HG03039 (cell line): ENCODE measurements around the gene SMIM14.
"Not testable (repeated sequence)": the region's sequence is repeated elsewhere in the genome, so short reads cannot be mapped to it uniquely, and the experiment has no call there.

Source experiments
- ATAC-seq: cut with Tn5 transposase; IDR thresholded peaks from one replicate; pipeline ENCODE4 v1.9.1; 2021; ENCODE audit warnings: mild to moderate bottlenecking, moderate library complexity; ENCODE audit not compliant: unreplicated experiment

Gene SMIM14

DNA sequence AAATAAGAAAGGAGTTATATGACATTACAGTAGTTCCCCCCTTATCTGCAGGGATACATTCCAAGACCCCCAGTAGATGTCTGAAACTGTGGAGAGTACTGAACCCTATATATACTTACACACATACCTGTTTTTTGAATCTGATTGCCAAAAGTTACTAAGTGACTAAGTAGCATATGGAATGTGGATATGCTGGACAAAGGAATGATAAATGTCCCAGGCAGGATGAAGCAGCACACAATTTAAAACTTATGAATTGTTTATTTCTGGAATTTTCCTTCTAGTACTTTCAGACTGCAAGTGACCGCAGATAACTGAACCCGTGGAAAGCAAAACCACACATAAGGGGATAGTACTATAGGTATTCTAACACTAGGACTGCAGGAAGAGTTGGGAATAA lies 134.1 kb downstream of the SMIM14 start:
- no peak for ATAC-seq

DNA sequence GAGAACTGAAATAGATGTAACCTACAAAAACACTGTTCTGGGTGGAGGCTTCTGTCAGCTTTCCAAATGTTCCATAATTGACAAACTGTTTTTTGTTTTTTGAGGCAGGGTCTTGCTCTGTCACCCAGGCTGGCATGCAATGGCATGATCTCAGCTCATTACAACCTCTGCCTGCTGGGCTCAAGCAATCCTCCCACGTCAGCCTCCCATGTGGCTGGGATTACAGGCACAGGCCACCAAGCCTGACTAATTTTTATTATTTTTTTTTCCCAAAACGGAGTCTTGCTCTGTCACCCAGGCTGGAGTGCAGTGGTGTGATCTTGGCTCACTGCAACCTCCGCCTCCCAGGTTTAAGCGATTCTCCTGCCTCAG lies 136.0 kb downstream of the SMIM14 start:
- not testable (repeated sequence) for ATAC-seq

DNA sequence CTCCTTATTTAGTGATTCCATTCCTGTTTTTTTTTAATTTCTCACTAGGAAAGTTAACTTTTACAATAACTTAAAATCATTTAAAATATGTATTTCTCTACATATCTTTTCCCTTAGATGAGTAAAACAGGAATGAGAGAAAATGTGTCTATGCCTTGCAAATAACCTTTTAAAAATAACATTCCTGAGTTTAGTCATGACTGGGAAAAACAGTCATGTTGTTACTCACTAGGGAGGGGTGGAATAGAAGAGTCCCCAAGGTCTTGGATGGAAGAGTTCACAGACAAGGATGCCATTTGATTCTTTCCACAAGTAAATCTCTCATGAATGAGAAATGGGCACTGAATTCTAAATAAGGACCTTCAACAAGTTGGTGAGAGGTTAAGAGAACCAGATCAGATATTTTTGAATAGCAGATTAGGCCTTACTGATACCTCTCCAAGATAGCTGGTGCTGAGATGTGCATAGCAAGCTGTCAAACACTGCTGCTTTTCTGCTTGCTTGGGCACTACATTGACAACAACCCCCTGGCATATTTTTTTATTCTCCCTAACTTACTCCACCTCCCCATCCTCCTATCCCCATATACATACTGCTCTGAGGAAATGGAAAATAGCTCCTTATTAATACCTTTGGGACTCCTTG lies 136.5 kb downstream of the SMIM14 start:
- no peak for ATAC-seq

DNA sequence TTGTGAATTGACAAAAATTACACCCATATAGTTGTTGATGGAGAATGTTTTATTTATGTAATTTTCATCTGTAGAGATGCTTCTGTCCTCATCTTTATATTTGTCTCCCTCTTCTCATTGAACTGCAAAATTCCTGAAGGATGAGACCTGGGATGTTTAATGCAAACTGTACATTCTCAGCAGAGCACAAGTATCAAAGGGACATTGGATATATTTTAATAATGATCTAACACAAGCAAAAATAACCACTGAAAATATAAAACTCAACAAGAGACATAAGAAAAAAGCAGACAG lies 140.0 kb downstream of the SMIM14 start:
- ATAC-seq, result no peak

DNA sequence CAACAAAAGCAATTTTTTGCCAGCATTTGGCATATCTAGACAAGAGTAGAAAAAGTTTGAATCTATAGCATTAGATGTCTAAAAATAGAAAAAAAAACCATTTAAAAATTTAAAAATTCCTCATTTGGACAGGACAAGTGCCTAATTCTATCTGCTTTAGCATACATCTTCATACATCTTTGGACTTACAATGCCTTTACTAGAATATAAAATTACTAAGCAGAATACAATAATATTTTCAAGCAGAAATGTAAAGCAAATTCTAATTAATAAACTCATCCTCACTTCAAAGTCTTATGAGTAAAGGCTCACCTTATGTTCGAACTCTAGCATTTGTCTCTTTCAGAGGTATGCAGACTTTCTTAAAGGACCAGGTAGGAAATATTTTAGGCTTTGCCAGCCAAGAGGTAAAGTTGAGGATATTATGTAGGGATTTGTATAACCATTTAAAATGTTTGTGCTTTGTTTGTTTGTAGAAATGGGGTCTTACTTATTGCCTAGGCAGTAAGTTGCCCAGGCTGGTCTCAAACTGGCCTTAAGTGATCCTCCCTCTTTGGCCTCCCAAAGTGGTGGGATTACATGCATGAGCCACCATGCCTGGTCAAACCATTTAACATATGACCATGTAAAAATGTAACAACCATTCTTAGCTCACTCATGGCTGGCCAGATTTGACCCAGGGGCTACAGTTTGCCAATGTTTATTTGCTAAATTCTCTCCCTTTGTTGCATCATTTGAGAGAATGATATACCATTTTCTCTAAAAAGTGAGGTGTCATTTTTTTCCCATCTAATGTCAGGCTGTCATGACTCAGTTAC lies 140.5 kb downstream of the SMIM14 start:
- ATAC-seq, result no peak
